ENCODE results near the gene ATCAY. TPM values are rescaled to one million over a fixed set of nuclear protein-coding genes. Genes with fewer than 3 reads are reported as not detected.

The ATCAY gene
- total and polyA plus RNA-seq, 2 of the 13 experiments (the other 11 are each of a cell fraction or from before 2014, with no cell fraction given), result not detected

DNA sequence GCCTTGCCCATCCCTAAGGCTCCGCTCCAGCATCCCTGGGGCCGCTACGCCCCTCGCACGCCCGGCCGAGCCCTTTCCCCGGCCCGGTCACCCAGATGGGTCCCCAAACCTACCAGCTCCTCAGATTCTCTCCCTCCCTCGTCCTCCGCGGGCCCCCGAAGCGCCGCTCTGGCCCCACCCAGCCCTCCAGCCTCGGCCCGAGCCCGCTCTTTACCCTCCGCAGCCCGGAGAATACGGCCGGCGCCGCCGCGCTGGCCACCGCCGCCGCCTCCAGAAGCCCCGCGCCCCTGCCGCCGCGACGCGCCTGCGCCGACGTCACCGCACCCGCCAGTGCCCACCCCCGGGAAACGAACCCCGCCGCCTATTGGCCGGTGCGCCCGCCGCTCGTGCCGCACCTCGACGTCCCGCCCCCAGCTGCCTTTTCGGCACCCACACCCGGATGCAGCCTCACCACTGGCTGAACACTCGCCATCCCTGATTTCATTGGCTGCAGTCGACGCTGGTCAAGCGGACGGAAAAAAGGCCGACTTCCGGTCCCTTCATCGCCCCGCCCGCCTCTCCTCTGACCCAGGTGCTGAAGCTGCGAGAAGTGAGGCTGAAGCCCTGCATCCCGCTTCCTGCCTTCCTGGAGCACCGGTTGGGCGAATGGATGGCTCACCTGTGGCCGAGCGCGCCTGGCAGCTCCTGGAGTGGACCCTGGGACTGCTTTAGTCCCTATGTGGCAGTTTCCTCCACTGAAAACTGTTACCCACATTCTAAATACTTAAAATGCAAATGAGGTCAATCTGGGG, 90.5 kb downstream of the ATCAY start, which contains the start of gene DAPK3 (continued):
- TF ChIP-seq, protein P1, sequence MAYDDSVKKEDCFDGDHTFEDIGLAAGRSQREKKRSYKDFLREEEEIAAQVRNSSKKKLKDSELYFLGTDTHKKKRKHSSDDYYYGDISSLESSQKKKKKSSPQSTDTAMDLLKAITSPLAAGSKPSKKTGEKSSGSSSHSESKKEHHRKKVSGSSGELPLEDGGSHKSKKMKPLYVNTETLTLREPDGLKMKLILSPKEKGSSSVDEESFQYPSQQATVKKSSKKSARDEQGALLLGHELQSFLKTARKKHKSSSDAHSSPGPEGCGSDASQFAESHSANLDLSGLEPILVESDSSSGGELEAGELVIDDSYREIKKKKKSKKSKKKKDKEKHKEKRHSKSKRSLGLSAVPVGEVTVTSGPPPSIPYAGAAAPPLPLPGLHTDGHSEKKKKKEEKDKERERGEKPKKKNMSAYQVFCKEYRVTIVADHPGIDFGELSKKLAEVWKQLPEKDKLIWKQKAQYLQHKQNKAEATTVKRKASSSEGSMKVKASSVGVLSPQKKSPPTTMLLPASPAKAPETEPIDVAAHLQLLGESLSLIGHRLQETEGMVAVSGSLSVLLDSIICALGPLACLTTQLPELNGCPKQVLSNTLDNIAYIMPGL (CRISPR knock-in tag; IDR thresholded peaks at IDR 0.05; ENCODE audit: borderline replicate concordance in 1 of 2, low read depth in 1 of 2), result peak; percentile 26 to 64; a peak in 2 of 4 replicates
- no peak for TF ChIP-seq NCOA5 (CRISPR knock-in tag; IDR thresholded peaks at IDR 0.05)
- no peak for TF ChIP-seq ZNF136 (CRISPR knock-in tag; IDR thresholded peaks at IDR 0.05; ENCODE audit: low read depth)
- TF ChIP-seq, protein P2, sequence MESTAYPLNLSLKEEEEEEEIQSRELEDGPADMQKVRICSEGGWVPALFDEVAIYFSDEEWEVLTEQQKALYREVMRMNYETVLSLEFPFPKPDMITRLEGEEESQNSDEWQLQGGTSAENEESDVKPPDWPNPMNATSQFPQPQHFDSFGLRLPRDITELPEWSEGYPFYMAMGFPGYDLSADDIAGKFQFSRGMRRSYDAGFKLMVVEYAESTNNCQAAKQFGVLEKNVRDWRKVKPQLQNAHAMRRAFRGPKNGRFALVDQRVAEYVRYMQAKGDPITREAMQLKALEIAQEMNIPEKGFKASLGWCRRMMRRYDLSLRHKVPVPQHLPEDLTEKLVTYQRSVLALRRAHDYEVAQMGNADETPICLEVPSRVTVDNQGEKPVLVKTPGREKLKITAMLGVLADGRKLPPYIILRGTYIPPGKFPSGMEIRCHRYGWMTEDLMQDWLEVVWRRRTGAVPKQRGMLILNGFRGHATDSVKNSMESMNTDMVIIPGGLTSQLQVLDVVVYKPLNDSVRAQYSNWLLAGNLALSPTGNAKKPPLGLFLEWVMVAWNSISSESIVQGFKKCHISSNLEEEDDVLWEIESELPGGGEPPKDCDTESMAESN (CRISPR knock-in tag; conservative IDR thresholded peaks at IDR 0.05), result no peak
- peak; percentile 74 for TF ChIP-seq PHF20 (CRISPR knock-in tag; IDR thresholded peaks at IDR 0.05)
- TF ChIP-seq NAIF1 (CRISPR knock-in tag; IDR thresholded peaks at IDR 0.05; ENCODE audit: borderline replicate concordance), result no peak
- no peak for TF ChIP-seq ZBTB21 (CRISPR knock-in tag; IDR thresholded peaks at IDR 0.05)
- TF ChIP-seq, protein P3, sequence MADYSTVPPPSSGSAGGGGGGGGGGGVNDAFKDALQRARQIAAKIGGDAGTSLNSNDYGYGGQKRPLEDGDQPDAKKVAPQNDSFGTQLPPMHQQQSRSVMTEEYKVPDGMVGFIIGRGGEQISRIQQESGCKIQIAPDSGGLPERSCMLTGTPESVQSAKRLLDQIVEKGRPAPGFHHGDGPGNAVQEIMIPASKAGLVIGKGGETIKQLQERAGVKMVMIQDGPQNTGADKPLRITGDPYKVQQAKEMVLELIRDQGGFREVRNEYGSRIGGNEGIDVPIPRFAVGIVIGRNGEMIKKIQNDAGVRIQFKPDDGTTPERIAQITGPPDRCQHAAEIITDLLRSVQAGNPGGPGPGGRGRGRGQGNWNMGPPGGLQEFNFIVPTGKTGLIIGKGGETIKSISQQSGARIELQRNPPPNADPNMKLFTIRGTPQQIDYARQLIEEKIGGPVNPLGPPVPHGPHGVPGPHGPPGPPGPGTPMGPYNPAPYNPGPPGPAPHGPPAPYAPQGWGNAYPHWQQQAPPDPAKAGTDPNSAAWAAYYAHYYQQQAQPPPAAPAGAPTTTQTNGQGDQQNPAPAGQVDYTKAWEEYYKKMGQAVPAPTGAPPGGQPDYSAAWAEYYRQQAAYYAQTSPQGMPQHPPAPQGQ (CRISPR knock-in tag; IDR thresholded peaks at IDR 0.05; ENCODE audit: borderline replicate concordance), result no peak
- TF ChIP-seq, protein P4, sequence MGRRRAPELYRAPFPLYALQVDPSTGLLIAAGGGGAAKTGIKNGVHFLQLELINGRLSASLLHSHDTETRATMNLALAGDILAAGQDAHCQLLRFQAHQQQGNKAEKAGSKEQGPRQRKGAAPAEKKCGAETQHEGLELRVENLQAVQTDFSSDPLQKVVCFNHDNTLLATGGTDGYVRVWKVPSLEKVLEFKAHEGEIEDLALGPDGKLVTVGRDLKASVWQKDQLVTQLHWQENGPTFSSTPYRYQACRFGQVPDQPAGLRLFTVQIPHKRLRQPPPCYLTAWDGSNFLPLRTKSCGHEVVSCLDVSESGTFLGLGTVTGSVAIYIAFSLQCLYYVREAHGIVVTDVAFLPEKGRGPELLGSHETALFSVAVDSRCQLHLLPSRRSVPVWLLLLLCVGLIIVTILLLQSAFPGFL (CRISPR knock-in tag; IDR thresholded peaks at IDR 0.05), result no peak
- TF ChIP-seq POLR2G (IDR thresholded peaks at IDR 0.05; ENCODE audit: low read depth, low read length), result peak; percentile 87
- no peak; the same call in none of the 2 replicates for TF ChIP-seq ZNF501 (CRISPR knock-in tag; IDR thresholded peaks at IDR 0.05)
- no peak for TF ChIP-seq ZNF660 (CRISPR knock-in tag; IDR thresholded peaks at IDR 0.05; ENCODE audit: borderline replicate concordance, low read depth)
- TF ChIP-seq, protein P5, sequence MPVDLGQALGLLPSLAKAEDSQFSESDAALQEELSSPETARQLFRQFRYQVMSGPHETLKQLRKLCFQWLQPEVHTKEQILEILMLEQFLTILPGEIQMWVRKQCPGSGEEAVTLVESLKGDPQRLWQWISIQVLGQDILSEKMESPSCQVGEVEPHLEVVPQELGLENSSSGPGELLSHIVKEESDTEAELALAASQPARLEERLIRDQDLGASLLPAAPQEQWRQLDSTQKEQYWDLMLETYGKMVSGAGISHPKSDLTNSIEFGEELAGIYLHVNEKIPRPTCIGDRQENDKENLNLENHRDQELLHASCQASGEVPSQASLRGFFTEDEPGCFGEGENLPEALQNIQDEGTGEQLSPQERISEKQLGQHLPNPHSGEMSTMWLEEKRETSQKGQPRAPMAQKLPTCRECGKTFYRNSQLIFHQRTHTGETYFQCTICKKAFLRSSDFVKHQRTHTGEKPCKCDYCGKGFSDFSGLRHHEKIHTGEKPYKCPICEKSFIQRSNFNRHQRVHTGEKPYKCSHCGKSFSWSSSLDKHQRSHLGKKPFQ (CRISPR knock-in tag; IDR thresholded peaks at IDR 0.05; ENCODE audit: insufficient replicate concordance), result no peak
- no peak; the same call in 1 of the 2 replicates for TF ChIP-seq ZFP90 (CRISPR knock-in tag; IDR thresholded peaks at IDR 0.05; ENCODE audit: borderline replicate concordance)
- TF ChIP-seq REXO4 (CRISPR knock-in tag; IDR thresholded peaks at IDR 0.05; ENCODE audit: borderline replicate concordance), result no peak
- no peak for TF ChIP-seq STAG1 (CRISPR knock-in tag; IDR thresholded peaks at IDR 0.05)
- TF ChIP-seq, protein P6, sequence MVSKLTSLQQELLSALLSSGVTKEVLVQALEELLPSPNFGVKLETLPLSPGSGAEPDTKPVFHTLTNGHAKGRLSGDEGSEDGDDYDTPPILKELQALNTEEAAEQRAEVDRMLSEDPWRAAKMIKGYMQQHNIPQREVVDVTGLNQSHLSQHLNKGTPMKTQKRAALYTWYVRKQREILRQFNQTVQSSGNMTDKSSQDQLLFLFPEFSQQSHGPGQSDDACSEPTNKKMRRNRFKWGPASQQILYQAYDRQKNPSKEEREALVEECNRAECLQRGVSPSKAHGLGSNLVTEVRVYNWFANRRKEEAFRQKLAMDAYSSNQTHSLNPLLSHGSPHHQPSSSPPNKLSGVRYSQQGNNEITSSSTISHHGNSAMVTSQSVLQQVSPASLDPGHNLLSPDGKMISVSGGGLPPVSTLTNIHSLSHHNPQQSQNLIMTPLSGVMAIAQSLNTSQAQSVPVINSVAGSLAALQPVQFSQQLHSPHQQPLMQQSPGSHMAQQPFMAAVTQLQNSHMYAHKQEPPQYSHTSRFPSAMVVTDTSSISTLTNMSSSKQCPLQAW (CRISPR knock-in tag; IDR thresholded peaks at IDR 0.05), result no peak
